GM12873 (cell line): ENCODE measurements around the gene SDK1.

Experiments
- TF ChIP-seq, protein P1 (sequence below): IDR thresholded peaks from 2 replicates; pipeline ENCODE4 v1.5.1; 2012; ENCODE audit warnings: low read depth, mild to moderate bottlenecking, moderate library complexity, low read length, control low read depth; ENCODE audit not compliant: insufficient read depth; ENCODE audit errors: missing control alignments

SDK1 gene

GRCh38 chr7:3657206-3657605, 356.2 kb downstream of the SDK1 start:
- TF ChIP-seq, protein P1, sequence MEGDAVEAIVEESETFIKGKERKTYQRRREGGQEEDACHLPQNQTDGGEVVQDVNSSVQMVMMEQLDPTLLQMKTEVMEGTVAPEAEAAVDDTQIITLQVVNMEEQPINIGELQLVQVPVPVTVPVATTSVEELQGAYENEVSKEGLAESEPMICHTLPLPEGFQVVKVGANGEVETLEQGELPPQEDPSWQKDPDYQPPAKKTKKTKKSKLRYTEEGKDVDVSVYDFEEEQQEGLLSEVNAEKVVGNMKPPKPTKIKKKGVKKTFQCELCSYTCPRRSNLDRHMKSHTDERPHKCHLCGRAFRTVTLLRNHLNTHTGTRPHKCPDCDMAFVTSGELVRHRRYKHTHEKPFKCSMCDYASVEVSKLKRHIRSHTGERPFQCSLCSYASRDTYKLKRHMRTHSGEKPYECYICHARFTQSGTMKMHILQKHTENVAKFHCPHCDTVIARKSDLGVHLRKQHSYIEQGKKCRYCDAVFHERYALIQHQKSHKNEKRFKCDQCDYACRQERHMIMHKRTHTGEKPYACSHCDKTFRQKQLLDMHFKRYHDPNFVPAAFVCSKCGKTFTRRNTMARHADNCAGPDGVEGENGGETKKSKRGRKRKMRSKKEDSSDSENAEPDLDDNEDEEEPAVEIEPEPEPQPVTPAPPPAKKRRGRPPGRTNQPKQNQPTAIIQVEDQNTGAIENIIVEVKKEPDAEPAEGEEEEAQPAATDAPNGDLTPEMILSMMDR = no peak

DNA sequence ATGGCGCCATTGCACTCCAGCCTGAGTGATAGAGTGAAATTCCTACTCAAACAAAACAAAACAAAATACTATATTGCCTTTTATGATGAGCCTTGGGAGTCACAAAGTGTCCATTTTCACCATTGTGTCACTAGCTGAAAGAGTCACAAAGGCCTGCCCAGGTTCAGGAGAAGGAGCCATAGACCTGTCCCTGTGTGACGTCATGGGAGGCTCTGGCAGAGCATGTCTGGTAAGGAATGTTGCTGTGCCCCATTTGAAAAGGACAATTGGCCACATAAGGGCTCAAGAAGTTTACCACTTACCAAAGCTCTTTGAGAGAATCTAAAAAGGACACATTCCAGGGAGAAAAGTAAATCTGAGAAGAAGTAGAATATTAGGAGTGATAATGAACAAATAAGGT, 367.7 kb downstream of the SDK1 start:
- TF ChIP-seq, protein P1 = no peak

DNA sequence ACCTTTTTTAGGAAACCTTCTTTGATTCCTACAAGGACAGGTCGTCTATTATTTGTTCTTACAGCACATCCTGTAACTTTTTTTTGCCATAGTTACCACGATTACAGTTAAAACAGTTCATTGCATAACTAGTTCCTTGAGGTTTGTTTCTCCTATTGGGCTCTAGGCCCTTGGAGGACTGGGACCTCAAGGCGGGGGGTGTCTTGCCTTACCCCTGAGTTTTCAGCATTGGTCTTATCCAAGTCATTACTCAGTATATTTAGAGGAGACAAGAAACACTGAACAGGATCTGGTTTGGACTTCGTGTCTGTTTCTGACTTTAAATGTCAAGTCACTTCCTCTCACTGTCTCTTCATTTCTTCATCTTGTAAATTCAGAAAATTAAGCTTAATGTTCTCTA, 369.8 kb downstream of the SDK1 start:
- TF ChIP-seq, protein P1 = no peak

DNA sequence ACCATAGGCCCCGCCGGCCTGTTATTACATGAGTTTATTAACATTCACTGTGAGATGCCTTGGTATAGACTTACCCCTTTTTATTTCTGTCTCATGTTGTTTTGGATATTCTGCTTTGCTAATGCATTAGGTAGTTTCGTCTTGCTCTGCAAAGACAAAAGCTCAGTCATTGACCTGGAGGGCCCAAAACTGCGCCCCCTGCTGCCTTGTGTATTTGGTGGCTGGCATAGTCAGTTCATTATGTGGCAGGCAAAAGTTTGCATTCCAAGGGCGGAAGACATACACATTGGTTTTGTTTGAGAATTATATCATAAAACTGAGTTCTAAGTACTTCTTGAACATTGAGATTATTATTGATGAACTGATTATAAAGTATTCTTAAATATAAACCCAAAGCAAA, 372.5 kb downstream of the SDK1 start:
- TF ChIP-seq, protein P1 = peak; percentile 40

- TF ChIP-seq, protein P1 = no peak
These were observed 377.3 kb downstream of the SDK1 start for GRCh38 chr7:3678314-3678810.

DNA sequence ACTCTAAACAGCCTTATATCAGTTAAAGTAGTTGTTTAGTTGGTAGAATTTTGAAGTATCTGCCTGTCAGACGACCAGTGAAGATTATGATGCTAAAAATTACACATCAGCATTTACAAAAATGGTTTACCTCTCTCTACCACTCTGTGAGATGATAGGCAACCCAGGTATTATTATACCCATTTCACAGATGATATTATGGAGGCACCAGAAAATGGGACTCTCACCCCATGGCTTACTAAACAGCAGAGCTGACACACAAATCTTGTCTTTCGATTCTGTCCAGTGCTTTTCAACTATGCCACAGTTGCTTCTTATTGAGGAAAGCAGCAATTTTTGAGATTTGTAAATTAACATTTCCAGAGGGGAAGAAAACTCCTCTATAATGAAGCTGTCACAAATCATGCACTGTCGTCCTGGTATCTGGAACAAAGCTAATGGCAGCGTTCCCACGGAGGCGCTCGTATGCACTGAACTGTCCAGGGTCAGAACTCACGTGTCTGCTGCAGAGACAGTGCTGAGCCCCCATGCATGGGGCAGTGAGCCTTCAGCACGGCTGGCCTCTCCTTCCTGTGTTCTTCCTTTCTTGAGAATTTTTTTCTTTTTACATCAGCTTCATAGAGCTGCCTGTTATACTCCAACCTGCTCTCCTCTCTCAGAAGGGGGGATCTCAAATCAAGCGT, 381.1 kb downstream of the SDK1 start:
- TF ChIP-seq, protein P1 = no peak

- TF ChIP-seq, protein P1 = no peak
These were observed 382.8 kb downstream of the SDK1 start for GRCh38 chr7:3683546-3684539.
